Suppressor macrophage treated with lipopolysaccharide for 4 hours (primary cell): ENCODE measurements around the gene TMTC2.

Source experiments
- DNase-seq: peaks from one replicate; pipeline ENCODE4 v3.0.0-alpha.2; 2020

The TMTC2 gene

DNA sequence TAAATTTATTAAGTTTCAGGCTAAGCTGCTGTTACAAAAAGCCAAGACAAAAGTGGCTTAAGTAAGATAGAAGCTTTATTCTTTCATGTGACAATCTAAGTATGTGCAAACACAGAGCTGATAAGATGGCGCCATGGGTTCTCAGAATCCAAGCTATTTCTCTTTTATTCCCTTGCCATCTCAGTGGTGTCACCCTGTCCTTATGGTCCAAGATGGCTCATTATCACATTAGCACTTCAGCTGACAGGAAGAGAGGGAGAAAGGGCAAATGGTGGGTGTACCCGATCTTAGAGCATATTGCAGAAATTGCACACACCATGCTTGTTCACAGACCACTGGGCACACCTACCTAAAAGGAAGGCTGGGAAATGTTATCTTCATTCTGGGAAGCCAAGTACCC is 211.7 kb downstream of the TMTC2 start:
- no peak for DNase-seq

DNA sequence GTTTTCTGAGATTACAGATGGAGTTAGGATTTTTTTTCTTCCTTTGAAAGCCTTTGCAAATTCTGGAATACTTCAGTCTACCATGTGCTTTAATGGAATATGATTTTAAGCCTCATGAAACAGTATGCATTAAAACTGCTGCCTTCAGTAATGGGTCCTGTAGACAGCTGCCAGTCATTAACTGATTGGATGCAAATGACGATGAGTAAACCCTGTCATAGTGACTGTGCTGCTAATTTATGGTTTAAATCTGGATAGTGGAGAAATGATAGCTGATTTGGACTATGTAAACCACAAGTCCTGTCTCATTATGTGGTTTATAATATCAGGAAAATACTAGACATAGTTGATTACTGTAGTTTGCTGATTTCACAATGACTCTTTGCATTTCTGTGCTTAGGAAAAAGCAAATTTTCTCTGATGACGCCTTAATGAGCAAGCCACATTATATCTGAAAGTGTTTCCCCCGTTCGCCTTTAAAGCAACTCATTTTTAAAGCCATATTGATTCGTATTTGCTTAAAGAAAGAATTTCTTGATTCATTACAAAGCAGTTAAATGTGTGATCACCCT is 217.6 kb downstream of the TMTC2 start:
- no peak for DNase-seq

DNA sequence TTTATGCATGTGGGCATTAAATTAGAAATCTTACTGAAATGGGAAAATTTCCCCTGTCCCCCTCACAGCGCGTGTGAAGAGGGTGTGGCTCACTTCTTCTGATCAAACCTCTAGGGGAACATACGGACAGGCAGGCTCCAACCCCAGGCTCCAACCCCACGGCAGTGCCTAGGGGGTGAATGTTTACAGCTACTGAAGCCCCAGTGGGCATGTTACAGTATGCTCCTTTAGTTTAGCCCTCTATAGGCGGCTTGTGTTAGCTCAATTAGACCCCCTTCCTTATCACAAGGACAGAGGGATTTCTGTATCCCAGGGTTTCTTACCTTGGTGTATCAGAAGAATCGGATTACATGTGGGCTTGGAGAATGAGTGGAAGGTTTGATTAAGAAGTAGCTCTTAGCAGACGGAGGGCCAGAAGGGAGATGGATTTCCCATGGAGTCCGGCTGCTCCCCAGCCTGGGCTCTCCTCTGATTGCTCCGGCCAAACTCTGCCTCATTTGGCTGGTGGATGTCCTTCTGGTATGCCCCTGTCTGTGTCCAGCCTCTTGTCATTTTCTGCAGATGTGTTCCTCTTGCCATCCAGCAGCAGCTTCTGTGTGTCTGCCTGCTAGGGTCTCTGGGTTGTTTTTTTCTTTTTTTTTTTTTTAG is 223.7 kb downstream of the TMTC2 start:
- DNase-seq = no peak

DNA sequence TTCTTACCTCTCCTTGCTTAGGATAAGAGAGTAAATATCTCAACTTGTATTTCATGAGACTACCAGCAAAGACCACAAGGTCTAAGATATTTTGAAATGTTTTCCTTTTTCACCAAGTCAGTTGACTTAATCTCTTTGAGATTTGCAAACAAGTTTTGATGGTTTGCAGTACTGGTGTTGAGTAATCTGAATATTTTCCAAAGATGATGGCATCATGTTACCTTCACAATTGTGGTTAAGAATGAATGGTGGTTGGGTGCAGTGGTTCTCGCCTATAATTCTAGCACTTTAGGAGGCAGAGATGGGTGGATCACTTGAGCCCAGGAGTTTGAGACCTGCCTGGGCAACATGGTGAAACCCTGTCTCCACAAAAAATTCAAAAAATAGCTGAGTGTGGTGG is 225.7 kb downstream of the TMTC2 start:
- no peak for DNase-seq

DNA sequence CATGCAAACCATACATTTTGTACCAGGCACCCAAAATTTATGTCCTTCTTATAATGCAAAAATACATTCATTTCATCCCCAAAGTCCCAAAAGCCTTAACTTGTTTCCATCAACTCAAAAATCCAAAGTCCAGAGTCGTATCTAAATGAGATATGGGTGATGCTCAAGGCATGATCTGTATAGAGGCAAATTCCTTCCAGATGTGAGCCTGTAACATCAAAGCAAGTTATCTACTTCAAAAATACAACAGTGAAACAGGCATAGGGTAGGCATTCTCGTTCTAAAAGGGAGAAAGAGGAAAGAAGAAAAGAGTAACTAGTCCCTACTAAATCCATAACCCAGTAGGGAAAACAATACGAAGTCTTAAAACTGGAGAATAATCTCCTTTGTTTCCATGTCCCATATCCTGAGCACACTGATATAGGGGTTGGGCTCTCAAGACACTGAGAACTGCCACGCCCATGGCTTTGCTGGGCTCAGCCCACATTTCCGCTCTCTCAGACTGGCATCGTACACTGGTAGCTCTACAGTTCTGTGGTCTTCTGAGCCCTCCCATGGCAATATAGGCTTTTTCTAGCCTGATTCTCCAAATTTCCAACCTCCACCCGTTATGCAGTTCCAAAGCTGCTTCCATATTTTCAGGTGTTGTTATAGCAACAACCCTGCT is 232.8 kb downstream of the TMTC2 start:
- no peak for DNase-seq

DNA sequence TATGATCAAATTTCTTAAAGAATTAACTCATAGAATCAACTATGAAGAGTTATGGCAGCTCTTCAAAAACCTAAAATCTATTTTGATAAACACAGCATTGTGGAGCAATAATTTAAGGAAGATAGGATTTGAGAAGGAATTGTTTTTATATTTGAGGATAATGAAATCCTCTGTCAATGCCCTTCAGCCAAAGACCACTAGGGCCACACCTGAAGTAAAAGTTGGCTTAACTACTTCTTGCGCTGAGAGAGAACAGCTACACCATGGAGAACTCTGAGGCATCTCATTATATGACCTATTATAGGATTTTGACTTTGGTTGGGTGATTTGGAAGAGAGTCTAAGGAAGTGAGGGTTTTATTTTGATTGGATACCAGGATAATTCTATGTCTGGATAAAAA is 237.2 kb downstream of the TMTC2 start:
- DNase-seq = no peak

DNA sequence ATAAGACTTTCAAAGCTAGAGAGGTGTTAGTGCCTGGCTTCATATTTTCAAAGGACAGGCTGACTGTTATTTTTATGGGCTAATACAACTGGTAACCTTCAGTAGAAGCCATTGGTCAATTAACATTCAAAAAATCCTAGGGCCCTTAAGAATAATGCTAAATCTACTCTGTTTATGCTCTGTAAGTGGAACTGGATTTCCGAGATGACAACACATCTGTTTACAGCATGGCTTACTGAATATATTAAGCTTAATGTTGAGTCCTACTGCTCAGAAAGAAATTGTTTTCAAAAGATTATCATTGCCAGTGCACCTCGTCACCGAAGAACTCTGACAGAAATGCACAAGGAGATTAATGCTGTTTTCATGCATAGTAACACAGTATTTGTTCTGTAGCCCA is 239.9 kb downstream of the TMTC2 start:
- DNase-seq = no peak

DNA sequence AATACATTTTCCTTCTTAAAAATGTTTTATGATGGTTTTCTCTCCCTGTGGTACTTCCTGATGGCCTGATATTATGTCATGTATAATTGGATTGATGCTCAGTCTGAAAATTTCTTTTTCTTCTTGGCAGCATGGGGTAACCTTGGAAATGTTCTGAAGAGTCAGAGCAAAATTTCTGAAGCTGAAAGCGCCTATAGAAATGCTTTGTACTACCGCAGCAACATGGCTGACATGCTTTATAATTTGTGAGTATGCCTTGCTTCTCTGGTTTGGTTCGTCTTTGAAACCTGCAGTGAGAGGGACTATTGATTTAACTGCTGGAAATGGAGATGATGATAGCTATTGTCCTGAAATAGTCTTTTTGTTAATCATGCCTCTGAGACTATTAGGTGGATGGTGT is 243.6 kb downstream of the TMTC2 start:
- DNase-seq = no peak

DNA sequence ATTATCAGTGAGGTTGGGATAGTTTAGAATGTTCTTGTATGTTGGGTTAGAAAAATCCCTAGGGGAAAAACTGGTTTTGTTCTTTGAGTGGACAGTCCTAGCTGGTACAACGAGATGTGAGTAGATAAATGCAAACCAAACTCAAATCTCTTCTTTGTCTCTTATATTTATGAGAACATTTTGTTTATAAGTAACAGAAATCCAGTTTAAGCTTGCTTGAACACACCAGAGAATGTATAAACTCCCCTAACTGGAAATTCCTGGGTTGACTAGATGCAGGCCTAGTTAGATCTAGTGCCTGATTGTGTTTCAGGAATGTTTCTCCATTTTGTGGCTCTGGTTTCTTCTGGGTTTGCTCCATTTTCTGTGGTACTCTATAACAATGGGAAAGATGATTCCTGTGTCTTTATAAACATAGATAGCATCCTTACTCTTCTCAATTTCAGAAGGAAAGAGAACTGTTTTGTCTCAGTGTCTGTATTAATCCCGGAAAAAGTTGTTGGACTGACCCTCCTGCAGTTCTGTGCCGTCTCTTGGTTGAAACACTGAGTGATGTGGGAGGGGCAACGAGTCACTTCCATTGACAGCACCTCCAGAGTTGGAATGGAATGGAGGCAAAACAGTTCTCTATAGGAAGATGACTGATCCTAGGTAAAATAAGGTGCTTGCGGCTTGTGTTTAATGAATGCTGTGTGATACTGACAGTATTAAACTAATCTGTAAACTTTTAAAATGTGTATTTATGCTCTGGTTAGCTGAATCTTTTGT is 244.8 kb downstream of the TMTC2 start:
- no peak for DNase-seq

DNA sequence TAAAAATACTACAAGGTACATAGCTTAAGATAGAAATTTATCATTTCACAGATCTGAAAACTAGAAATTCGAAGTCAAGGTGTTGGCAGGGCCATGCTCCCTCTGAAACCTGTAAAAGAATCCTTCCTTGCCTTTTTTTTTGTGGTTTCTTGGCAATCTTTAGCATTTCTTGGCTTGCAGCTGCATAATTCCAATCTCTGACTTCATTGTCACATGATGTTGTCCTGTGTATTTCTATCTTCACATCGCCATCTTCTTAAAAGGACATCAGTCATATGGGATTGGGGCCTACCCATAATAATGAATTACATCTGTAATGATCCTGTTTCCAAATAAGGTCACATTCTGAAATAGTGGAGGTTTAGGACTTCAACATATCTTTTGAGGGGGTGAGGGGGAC is 250.4 kb downstream of the TMTC2 start:
- no peak for DNase-seq

DNA sequence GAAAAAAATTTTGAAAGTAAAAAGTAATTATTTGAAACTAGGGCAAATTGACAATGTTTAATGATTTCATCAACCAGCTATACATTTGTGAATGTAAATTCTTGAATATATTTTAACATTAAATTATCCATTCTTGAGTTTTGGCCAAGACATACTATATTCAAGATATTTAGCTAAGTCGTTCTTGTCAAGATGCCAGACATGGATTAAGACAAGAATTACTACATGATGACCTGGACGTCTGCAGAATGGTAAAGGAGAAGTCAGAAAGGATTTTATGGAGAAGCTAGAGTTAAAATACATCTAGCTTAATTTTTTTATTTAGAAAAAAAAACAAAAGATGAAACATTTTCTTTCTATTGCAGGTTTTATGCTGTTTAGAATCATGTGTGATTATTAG is 255.8 kb downstream of the TMTC2 start:
- DNase-seq = no peak

DNA sequence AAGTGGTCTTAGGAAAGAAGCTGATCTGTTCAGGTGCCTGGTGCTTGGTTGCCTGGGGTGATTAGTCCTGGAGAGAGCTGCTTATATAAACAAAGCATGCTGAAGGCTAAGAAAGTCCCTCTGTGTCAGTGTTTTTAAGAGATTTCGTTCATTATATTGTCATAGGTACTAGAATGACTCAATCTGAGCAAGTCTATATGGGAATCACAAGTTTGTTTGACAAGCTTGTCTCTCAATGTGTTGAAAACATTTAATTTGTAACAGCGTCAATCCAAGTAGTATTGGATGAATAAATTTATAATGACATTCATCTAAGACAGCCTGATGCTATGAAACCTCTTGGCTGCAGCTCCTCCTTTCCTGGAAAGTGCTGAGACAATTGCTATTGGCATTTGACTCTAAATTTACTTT is 256.3 kb downstream of the TMTC2 start:
- DNase-seq = no peak

DNA sequence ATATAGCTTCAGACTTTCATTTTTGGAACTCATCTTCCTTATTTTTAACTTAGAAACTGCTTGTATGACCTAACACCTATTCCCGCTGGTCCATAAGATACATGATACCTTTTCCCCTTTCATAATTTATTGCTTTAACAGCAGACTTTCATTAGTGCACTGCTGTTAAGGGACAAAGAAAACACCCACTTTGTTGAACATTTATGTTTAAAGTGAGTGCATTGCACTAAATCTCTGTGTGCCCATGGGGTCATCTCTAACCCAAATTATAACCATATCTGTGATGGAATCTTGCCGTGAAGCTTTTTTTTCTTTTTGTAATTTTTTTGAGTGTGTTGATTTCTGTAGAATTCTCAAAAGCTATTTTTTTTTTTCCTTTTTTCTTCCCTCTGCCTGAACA is 261.8 kb downstream of the TMTC2 start:
- no peak for DNase-seq

DNA sequence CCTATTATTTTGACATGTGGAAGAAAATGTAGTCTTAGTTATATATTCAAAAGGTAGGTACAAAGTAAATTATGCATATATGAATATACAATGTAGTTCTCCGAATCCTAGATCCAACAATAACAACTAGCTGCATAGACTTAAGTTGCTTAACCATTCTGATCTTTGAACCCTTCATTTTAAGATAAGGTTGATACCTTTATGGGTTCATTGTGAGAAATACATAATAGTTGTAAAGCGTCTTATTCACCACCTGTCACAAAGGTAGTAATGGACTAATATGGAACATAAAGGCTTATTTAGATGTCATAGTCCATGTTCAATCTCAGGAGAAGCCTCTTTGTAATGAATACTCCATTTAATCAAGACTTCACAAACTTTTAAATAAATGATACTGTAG is 263.6 kb downstream of the TMTC2 start:
- DNase-seq = no peak

DNA sequence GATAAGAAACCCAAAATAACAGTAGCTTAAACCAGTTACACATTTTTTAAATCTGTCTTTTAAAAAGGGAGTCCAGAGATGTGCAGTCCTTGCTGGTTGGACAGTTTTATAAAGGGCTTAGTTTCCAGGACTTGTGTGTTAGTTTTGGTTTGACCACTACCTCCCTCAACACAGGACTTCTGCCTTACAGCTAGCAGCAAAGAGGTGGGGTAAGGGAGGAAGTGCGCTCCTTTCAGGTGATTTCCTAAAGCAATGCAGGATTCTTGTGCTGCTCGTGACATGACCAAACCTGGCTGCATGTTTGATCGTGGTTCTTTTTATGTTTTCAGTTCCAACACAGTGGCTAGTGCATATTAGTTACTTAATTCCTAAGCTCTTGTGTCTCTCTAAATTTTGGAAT is 266.2 kb downstream of the TMTC2 start:
- no peak for DNase-seq

DNA sequence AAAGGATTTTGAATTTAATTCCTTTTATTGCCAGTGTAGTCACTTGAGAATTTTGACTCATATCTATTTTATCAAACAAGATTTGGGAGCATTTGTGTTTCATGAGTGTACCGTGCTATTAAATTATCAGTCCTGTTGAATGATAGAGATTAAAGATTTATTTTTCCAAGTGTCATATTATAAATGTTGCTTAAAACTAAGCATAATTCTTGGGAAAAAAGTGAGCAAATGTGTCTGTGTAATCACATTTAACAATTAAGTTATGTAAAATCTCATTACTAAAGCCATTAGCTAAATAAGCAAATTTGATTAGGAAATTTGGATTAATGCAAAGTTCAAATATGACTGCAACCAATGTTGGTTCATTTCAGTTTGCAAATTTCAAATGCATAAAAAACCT is 266.7 kb downstream of the TMTC2 start:
- DNase-seq = no peak

DNA sequence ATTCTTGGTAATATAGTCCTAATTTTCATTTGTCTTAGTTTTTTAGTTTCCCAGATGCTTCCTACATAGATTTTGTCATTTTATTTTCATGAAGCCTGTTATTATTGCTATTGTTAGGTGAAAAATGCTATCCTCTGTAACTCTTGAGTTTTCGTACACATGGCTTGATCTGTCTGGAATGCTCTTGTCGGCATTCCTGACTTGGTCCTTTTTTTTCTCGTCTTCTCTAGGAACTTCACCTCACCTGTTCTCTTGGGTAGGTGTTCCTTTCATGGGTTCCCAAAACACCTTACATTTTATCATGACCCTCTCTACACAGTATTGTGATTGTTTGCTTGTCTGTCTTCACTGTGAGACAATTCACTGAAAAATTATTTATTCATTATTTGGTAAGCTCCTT is 267.4 kb downstream of the TMTC2 start:
- DNase-seq = no peak

DNA sequence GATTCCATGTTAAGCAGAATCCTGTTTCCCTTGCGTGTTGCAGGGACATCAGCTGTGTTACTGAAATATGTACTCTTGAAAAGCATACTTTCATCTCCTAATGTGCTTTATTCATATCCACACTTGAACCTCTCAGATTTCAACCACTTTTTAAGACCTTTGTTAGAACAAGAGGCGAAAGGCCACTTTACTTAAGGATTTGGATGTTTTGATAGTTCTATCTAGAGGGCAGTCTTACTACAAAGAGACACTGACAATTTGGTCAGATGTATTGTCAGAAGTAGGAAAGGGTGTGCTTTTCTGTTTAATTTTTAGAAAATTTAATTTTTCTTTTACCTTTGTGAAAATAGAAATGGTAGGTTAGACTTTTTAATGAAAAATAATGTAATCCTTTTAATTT is 267.9 kb downstream of the TMTC2 start:
- DNase-seq = no peak

DNA sequence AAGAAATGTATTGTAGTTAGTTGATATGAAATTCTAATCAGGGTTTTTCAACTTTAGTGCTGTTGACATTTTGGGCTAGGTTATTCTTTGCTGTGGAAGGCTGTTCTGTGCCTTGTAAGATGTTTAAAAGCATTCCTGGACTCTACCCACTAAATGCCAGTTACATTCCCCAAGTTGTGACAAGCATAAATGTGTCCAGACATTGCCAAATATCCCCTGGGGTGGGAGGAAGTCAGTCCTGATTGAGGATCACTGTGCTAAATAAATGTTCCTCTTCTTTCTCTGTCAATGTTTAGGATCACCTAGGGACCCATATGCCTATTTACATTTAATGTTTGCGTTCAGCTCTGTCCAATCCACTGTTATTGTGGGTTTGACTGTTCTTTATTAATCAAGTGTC is 268.3 kb downstream of the TMTC2 start:
- no peak for DNase-seq

DNA sequence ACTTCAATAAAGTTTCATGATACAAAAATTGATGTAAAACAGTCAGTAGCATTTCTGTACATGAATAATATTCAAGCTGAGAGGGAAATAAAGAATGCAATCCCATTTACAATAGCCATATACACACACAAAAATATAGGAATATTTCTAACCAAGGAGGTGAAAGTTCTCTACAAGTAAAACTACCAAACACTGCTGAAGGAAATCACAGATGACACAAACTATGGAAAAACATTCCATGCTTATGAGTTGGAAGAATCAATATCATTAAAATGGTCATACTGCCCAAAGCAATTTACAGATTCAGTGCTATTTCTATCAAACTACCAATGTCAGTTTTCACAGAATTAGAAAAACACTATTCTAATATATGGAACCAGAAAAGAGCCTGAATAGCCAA is 272.3 kb downstream of the TMTC2 start:
- DNase-seq = no peak

DNA sequence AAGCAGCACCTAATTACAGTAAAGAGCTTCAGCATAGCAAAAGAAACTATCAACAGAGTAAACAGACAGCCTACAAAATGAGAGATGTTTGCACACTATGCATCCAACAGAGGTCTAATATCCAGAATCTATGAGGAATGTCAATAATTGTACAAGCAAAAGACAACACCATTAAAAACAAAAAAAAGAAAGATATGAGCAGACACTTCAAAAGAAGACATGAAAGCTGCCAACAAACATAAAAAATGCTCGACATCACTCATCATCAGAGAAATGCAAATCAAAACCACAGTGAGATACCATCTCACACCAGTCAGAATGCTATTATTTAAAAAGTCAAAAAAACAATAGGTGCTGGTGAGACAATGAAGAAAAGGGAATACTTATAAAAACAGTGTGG is 273.1 kb downstream of the TMTC2 start:
- DNase-seq = no peak

DNA sequence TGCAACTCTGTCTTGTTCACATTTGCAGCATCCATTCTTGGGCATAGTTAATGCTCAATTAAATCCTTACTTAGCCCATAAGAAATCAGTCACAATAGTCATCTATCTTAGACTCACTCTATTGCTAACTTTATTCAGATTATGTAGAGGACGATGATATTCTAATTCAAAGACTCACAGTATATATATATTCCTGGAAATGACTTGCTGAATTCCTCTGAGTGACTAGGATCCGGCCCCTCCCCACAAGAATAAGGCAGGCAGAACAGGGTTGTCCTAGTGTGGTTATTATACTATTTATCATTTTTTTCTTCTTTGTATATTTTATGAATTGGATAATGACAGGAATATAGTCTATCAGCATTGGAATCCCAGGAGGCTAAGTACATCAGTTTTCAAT is 275.1 kb downstream of the TMTC2 start:
- DNase-seq = no peak

DNA sequence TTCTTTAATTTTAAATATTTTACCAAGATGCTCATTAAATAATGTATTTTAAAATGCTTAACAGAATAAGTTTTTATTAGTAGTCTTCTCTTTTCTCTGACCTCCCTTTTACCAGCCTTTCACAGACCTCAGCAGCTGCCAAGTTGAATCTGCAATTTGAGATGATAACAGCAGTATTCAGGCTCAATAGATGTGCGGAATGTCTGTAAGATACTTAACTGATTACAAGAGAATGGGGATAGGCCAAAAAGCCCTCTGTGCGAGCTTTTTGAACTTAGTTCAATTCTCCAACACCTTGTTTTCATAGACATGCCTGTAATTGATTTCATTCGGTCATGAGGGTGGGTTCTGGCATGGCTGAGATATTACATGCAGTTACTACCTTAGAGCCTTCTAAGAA is 277.2 kb downstream of the TMTC2 start:
- no peak for DNase-seq

DNA sequence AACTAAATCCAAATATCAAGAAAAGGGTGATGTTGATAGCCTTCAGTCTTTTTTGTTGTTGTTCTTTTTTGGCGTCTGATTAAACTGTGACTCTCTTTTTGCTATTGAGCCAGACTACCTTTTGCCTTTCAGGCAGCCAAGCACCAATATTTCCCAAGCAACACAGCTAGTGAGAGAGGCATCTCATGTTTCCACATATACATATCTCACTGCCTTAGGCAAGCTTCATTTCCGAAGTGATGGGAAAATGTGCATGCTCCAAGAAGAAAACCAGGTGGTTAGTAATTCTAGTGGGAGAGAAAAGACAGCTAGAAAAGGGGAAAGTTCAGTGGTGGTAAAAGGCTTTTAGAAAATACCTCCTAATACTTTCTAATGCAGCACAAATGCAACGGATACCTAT is 277.7 kb downstream of the TMTC2 start:
- DNase-seq = no peak
